ENCODE results near the gene LDB3.

Gene LDB3

GRCh38 chr10:86693275-86693674, 25.0 kb downstream of the LDB3 start:
- no peak for DNase-seq (ENCODE audit: low read depth, low spot score)
- in situ Hi-C loops (cut with HindIII; ENCODE audit: low sequenced_read_pairs), result no loop called here
- TF ChIP-seq CTCF (IDR thresholded peaks at IDR 0.05; ENCODE audit: low read depth, low read length), result no peak
- no peak overlapping the region for H3K4me3 ChIP-seq (ENCODE audit: low read depth, low read length)

GRCh38 chr10:86693721-86694369, 25.5 kb downstream of the LDB3 start:
- no peak overlapping the region for H3K4me3 ChIP-seq (ENCODE audit: low read depth, low read length)
- peak; percentile 73 for TF ChIP-seq CTCF (IDR thresholded peaks at IDR 0.05; ENCODE audit: low read depth, low read length)
- peak; percentile 50 for DNase-seq (ENCODE audit: low read depth, low spot score)
- in situ Hi-C loops (cut with HindIII; ENCODE audit: low sequenced_read_pairs), result no loop called here

- no peak for DNase-seq (ENCODE audit: low read depth, low spot score)
- peak; percentile 10 for TF ChIP-seq CTCF (IDR thresholded peaks at IDR 0.05; ENCODE audit: low read depth, low read length)
- in situ Hi-C loops (cut with HindIII; ENCODE audit: low sequenced_read_pairs), result no loop called here
- no peak overlapping the region for H3K4me3 ChIP-seq (ENCODE audit: low read depth, low read length)
Observed at GRCh38 chr10:86698207-86698940, 30.1 kb downstream of the LDB3 start.

- TF ChIP-seq CTCF (IDR thresholded peaks at IDR 0.05; ENCODE audit: low read depth, low read length), result no peak
- in situ Hi-C loops (cut with HindIII; ENCODE audit: low sequenced_read_pairs), result no loop called here
- no peak overlapping the region for H3K4me3 ChIP-seq (ENCODE audit: low read depth, low read length)
- no peak for DNase-seq (ENCODE audit: low read depth, low spot score)
Observed at GRCh38 chr10:86699125-86699524, 30.8 kb downstream of the LDB3 start.

- in situ Hi-C loops (cut with HindIII; ENCODE audit: low sequenced_read_pairs), result no loop called here
- no peak overlapping the region for H3K4me3 ChIP-seq (ENCODE audit: low read depth, low read length)
- TF ChIP-seq CTCF (IDR thresholded peaks at IDR 0.05; ENCODE audit: low read depth, low read length), result no peak
- DNase-seq (ENCODE audit: low read depth, low spot score), result no peak
Observed at GRCh38 chr10:86699541-86699940, 31.2 kb downstream of the LDB3 start.

GRCh38 chr10:86699991-86700840, 31.9 kb downstream of the LDB3 start:
- in situ Hi-C loops (cut with HindIII; ENCODE audit: low sequenced_read_pairs), result no loop called here
- TF ChIP-seq CTCF (IDR thresholded peaks at IDR 0.05; ENCODE audit: low read depth, low read length), result no peak
- no peak for DNase-seq (ENCODE audit: low read depth, low spot score)
- no peak overlapping the region for H3K4me3 ChIP-seq (ENCODE audit: low read depth, low read length)
